PC-9 (cell line): ENCODE data around the gene MAP7D2.

ENCODE experiments used
- EZH2 ChIP-seq: fragments of 200-600 bp; sonication (generic); IDR thresholded peaks from 2 replicates; pipeline ENCODE4 v1.8.0; 2017; ENCODE audit warnings: antibody characterized with exemption, low read depth
- TF ChIP-seq, protein P1 (sequence below): fragments of 200-600 bp; sonication (generic); conservative IDR thresholded peaks from 2 replicates; pipeline ENCODE4 v1.6.1; 2017; ENCODE audit warnings: mixed run types, antibody characterized with exemption, mild to moderate bottlenecking, moderate library complexity

DNA sequence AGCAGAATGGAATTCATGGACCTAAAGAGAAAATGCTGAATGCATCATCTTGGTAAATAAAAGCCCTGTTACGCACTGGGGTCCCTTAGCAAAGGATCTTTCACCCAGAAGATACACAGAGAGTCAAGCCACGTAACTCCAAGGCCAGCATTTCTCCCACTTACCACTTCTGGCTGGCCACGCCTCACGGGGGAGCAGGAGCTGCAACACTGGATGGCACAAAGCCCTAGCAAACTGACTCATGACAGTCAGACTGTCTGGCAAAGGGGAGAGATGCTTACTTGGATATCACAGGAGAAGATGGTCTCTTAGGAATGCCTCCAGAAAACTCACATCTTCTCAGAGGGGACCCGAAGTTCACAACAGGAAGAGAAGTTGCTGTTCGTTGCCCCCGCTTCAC is 74.5 kb downstream of the MAP7D2 start:
- TF ChIP-seq, protein P1, sequence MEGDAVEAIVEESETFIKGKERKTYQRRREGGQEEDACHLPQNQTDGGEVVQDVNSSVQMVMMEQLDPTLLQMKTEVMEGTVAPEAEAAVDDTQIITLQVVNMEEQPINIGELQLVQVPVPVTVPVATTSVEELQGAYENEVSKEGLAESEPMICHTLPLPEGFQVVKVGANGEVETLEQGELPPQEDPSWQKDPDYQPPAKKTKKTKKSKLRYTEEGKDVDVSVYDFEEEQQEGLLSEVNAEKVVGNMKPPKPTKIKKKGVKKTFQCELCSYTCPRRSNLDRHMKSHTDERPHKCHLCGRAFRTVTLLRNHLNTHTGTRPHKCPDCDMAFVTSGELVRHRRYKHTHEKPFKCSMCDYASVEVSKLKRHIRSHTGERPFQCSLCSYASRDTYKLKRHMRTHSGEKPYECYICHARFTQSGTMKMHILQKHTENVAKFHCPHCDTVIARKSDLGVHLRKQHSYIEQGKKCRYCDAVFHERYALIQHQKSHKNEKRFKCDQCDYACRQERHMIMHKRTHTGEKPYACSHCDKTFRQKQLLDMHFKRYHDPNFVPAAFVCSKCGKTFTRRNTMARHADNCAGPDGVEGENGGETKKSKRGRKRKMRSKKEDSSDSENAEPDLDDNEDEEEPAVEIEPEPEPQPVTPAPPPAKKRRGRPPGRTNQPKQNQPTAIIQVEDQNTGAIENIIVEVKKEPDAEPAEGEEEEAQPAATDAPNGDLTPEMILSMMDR, result no peak
- no peak for TF ChIP-seq EZH2
